Measurements from ENCODE around the gene EXOSC9.

The EXOSC9 gene

GRCh38 chr4:121788896-121789295 is 12.2 kb upstream of the EXOSC9 start:
- H3K4me2 ChIP-seq (ENCODE audit: low read length, poor library complexity, severe bottlenecking), result no peak overlapping the region
- H3K14ac ChIP-seq (ENCODE audit: low read length in 2 of 2), result no peak overlapping the region
- H2BK12ac ChIP-seq (ENCODE audit: low read length in 2 of 2), result no peak overlapping the region
- no peaks in the 10 kb centered on the region for H3K36me3 ChIP-seq (ENCODE audit: control insufficient read depth in 1 of 2, insufficient read depth in 2 of 2, low read depth in 1 of 2, low read length in 2 of 2)
- WGBS, result 64% methylated on average over 2 of the region's 2 CpGs
- no peak overlapping the region for H3K18ac ChIP-seq (ENCODE audit: low read depth in 1 of 2, low read length in 2 of 2)
- no peak overlapping the region for H4K91ac ChIP-seq (ENCODE audit: low read length)
- no peak overlapping the region for H2AFZ ChIP-seq (ENCODE audit: low read depth, low read length)
- no peaks in the 10 kb centered on the region for H3K79me1 ChIP-seq (replicated peaks; ENCODE audit: low read length, poor library complexity, severe bottlenecking)
- no peak overlapping the region for H2BK15ac ChIP-seq (ENCODE audit: low read depth, poor library complexity, severe bottlenecking)
- H3K4ac ChIP-seq (ENCODE audit: low read depth in 1 of 2, low read length in 2 of 2), result no peak overlapping the region
- H3K4me3 ChIP-seq (ENCODE audit: insufficient read depth in 1 of 2, low read depth in 1 of 2, low read length in 2 of 2), result no peak overlapping the region
- no peak overlapping the region for H4K8ac ChIP-seq (ENCODE audit: low read length)
- H3K4me1 ChIP-seq (ENCODE audit: control insufficient read depth, insufficient read depth, low read depth, low read length), result peaks cover 6% of the 10 kb centered on the region
- peaks cover 4% of the 10 kb centered on the region for H3K9me3 ChIP-seq (ENCODE audit: control insufficient read depth, low read length)
- H3K23ac ChIP-seq (ENCODE audit: low read length in 2 of 2), result no peak overlapping the region
- no peak overlapping the region for H2BK120ac ChIP-seq (ENCODE audit: low read depth, low read length)
- no peaks in the 10 kb centered on the region for H3K27me3 ChIP-seq (ENCODE audit: control insufficient read depth in 1 of 2, insufficient read depth in 1 of 2, low read length in 2 of 2)
- no peak overlapping the region for H2BK5ac ChIP-seq (ENCODE audit: low read depth, low read length, poor library complexity, severe bottlenecking)
- H2AK5ac ChIP-seq (ENCODE audit: low read length, severe bottlenecking), result no peak overlapping the region
- H3K27ac ChIP-seq (ENCODE audit: low read length, poor library complexity, severe bottlenecking), result no peak overlapping the region
- no peak for DNase-seq
- peak overlapping the region; percentile 32 for H3K9ac ChIP-seq (ENCODE audit: low read length)

GRCh38 chr4:121789455-121789854 is 11.7 kb upstream of the EXOSC9 start:
- Histone ChIP-seq H2BK15ac (ENCODE audit: low read depth, poor library complexity, severe bottlenecking) (no peak overlapping the region), H3K4me1 (ENCODE audit: control insufficient read depth, insufficient read depth, low read depth, low read length) (peaks cover 6% of the 10 kb centered on the region), H3K79me1 (replicated peaks; ENCODE audit: low read length, poor library complexity, severe bottlenecking) (no peaks in the 10 kb centered on the region), H3K23ac (ENCODE audit: low read length in 2 of 2) (no peak overlapping the region), H3K9me3 (ENCODE audit: control insufficient read depth, low read length) (no peaks in the 10 kb centered on the region), H4K91ac (ENCODE audit: low read length) (no peak overlapping the region), H3K18ac (ENCODE audit: low read depth in 1 of 2, low read length in 2 of 2) (no peak overlapping the region), H4K8ac (ENCODE audit: low read length) (no peak overlapping the region), H2BK120ac (ENCODE audit: low read depth, low read length) (no peak overlapping the region), H3K9ac (ENCODE audit: low read length) (peak overlapping the region; percentile 32), H2BK12ac (ENCODE audit: low read length in 2 of 2) (no peak overlapping the region), H3K4me2 (ENCODE audit: low read length, poor library complexity, severe bottlenecking) (no peak overlapping the region), H3K27ac (ENCODE audit: low read length, poor library complexity, severe bottlenecking) (no peak overlapping the region), H3K4me3 (ENCODE audit: insufficient read depth in 1 of 2, low read depth in 1 of 2, low read length in 2 of 2) (no peak overlapping the region), H3K27me3 (ENCODE audit: control insufficient read depth in 1 of 2, insufficient read depth in 1 of 2, low read length in 2 of 2) (no peaks in the 10 kb centered on the region), H2AK5ac (ENCODE audit: low read length, severe bottlenecking) (no peak overlapping the region), H3K36me3 (ENCODE audit: control insufficient read depth in 1 of 2, insufficient read depth in 2 of 2, low read depth in 1 of 2, low read length in 2 of 2) (no peaks in the 10 kb centered on the region), H3K4ac (ENCODE audit: low read depth in 1 of 2, low read length in 2 of 2) (no peak overlapping the region), H3K14ac (ENCODE audit: low read length in 2 of 2) (no peak overlapping the region), H2BK5ac (ENCODE audit: low read depth, low read length, poor library complexity, severe bottlenecking) (no peak overlapping the region), H2AFZ (ENCODE audit: low read depth, low read length) (no peak overlapping the region)
- WGBS, result 92% methylated on average over 1 of the region's 1 CpG
- no peak for DNase-seq

- H3K36me3 ChIP-seq (ENCODE audit: control insufficient read depth in 1 of 2, insufficient read depth in 2 of 2, low read depth in 1 of 2, low read length in 2 of 2), result no peaks in the 10 kb centered on the region
- H3K4me1 ChIP-seq (ENCODE audit: control insufficient read depth, insufficient read depth, low read depth, low read length), result peaks cover 4% of the 10 kb centered on the region
- no peaks in the 10 kb centered on the region for H3K79me1 ChIP-seq (replicated peaks; ENCODE audit: low read length, poor library complexity, severe bottlenecking)
These were observed 10.9 kb upstream of the EXOSC9 start for GRCh38 chr4:121789960-121790829.

GRCh38 chr4:121790976-121791375 is 10.1 kb upstream of the EXOSC9 start:
- H2BK120ac ChIP-seq (ENCODE audit: low read depth, low read length), result no peak overlapping the region
- H3K27ac ChIP-seq (ENCODE audit: low read length, poor library complexity, severe bottlenecking), result no peak overlapping the region
- H3K18ac ChIP-seq (ENCODE audit: low read depth in 1 of 2, low read length in 2 of 2), result no peak overlapping the region
- H3K27me3 ChIP-seq (ENCODE audit: control insufficient read depth in 1 of 2, insufficient read depth in 1 of 2, low read length in 2 of 2), result no peaks in the 10 kb centered on the region
- H3K9ac ChIP-seq (ENCODE audit: low read length), result no peak overlapping the region
- no peaks in the 10 kb centered on the region for H3K79me1 ChIP-seq (replicated peaks; ENCODE audit: low read length, poor library complexity, severe bottlenecking)
- H3K36me3 ChIP-seq (ENCODE audit: control insufficient read depth in 1 of 2, insufficient read depth in 2 of 2, low read depth in 1 of 2, low read length in 2 of 2), result no peaks in the 10 kb centered on the region
- no peak overlapping the region for H2AFZ ChIP-seq (ENCODE audit: low read depth, low read length)
- H2BK5ac ChIP-seq (ENCODE audit: low read depth, low read length, poor library complexity, severe bottlenecking), result no peak overlapping the region
- no peak overlapping the region for H3K14ac ChIP-seq (ENCODE audit: low read length in 2 of 2)
- no peak overlapping the region for H3K4me2 ChIP-seq (ENCODE audit: low read length, poor library complexity, severe bottlenecking)
- no peaks in the 10 kb centered on the region for H3K4me1 ChIP-seq (ENCODE audit: control insufficient read depth, insufficient read depth, low read depth, low read length)
- no peak overlapping the region for H2AK5ac ChIP-seq (ENCODE audit: low read length, severe bottlenecking)
- H3K9me3 ChIP-seq (ENCODE audit: control insufficient read depth, low read length), result no peaks in the 10 kb centered on the region
- no peak overlapping the region for H4K8ac ChIP-seq (ENCODE audit: low read length)
- H4K91ac ChIP-seq (ENCODE audit: low read length), result no peak overlapping the region
- no peak overlapping the region for H3K4ac ChIP-seq (ENCODE audit: low read depth in 1 of 2, low read length in 2 of 2)
- H2BK15ac ChIP-seq (ENCODE audit: low read depth, poor library complexity, severe bottlenecking), result no peak overlapping the region
- H2BK12ac ChIP-seq (ENCODE audit: low read length in 2 of 2), result no peak overlapping the region
- H3K23ac ChIP-seq (ENCODE audit: low read length in 2 of 2), result no peak overlapping the region
- H3K4me3 ChIP-seq (ENCODE audit: insufficient read depth in 1 of 2, low read depth in 1 of 2, low read length in 2 of 2), result no peak overlapping the region
- DNase-seq, result no peak

More at GRCh38 chr4:121789960-121790829, 10.9 kb upstream of the EXOSC9 start:
- Histone ChIP-seq H3K27ac (ENCODE audit: low read length, poor library complexity, severe bottlenecking) (no peak overlapping the region), H3K9me3 (ENCODE audit: control insufficient read depth, low read length) (no peaks in the 10 kb centered on the region), H2BK5ac (ENCODE audit: low read depth, low read length, poor library complexity, severe bottlenecking) (no peak overlapping the region), H2BK15ac (ENCODE audit: low read depth, poor library complexity, severe bottlenecking) (no peak overlapping the region), H4K91ac (ENCODE audit: low read length) (no peak overlapping the region), H3K18ac (ENCODE audit: low read depth in 1 of 2, low read length in 2 of 2) (no peak overlapping the region), H3K4me2 (ENCODE audit: low read length, poor library complexity, severe bottlenecking) (no peak overlapping the region), H3K14ac (ENCODE audit: low read length in 2 of 2) (no peak overlapping the region), H3K27me3 (ENCODE audit: control insufficient read depth in 1 of 2, insufficient read depth in 1 of 2, low read length in 2 of 2) (no peaks in the 10 kb centered on the region), H2BK12ac (ENCODE audit: low read length in 2 of 2) (no peak overlapping the region), H3K23ac (ENCODE audit: low read length in 2 of 2) (no peak overlapping the region), H2BK120ac (ENCODE audit: low read depth, low read length) (no peak overlapping the region), H3K9ac (ENCODE audit: low read length) (peak overlapping the region; percentile 32), H3K4me3 (ENCODE audit: insufficient read depth in 1 of 2, low read depth in 1 of 2, low read length in 2 of 2) (peak overlapping the region in 1 of 2 experiments; percentile 6), H4K8ac (ENCODE audit: low read length) (no peak overlapping the region), H2AFZ (ENCODE audit: low read depth, low read length) (no peak overlapping the region), H3K4ac (ENCODE audit: low read depth in 1 of 2, low read length in 2 of 2) (no peak overlapping the region), H2AK5ac (ENCODE audit: low read length, severe bottlenecking) (no peak overlapping the region)
- no peak for DNase-seq
- WGBS, result 84% methylated on average over 2 of the region's 3 CpGs
